ENCODE measurements around the gene TMEM255B. TPM values are rescaled to one million over a fixed set of nuclear protein-coding genes. Genes with fewer than 3 reads are reported as not detected.

The TMEM255B gene
- total RNA-seq, 2 experiments from 2014 or later, result 1.0 to 1.2 TPM

DNA sequence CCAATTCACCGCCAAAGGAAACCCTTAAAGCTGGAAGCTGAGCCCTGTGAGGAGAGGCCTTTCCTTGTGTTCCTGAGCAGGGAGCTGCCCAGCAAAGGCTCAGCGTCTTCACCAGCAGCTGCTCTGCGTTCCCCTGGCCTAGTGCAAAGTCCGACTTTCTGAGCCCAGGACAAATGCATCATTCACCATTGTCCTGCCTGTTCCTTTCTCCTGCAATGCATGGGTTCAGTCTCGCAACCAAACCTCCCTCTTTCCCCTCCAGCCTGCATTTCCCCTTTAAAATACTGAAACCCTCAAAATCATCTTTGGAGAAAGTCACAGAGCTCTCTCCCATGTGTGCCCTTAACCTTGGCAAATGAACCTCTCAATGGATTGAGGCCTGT is 12.9 kb upstream of the TMEM255B start:
- TF ChIP-seq, protein P1, sequence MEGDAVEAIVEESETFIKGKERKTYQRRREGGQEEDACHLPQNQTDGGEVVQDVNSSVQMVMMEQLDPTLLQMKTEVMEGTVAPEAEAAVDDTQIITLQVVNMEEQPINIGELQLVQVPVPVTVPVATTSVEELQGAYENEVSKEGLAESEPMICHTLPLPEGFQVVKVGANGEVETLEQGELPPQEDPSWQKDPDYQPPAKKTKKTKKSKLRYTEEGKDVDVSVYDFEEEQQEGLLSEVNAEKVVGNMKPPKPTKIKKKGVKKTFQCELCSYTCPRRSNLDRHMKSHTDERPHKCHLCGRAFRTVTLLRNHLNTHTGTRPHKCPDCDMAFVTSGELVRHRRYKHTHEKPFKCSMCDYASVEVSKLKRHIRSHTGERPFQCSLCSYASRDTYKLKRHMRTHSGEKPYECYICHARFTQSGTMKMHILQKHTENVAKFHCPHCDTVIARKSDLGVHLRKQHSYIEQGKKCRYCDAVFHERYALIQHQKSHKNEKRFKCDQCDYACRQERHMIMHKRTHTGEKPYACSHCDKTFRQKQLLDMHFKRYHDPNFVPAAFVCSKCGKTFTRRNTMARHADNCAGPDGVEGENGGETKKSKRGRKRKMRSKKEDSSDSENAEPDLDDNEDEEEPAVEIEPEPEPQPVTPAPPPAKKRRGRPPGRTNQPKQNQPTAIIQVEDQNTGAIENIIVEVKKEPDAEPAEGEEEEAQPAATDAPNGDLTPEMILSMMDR (IDR thresholded peaks at IDR 0.05), result no peak
- no peak overlapping the region for H3K4me3 ChIP-seq (ENCODE audit: low read length)
- Mint-ChIP-seq H3K36me3 (ENCODE audit: low read depth) (no peaks in the 10 kb centered on the region), H3K4me1 (ENCODE audit: low read depth) (peaks cover 17% of the 10 kb centered on the region), H3K27ac (no peak overlapping the region), H3K4me3 (no peak overlapping the region), H3K9me3 (no peaks in the 10 kb centered on the region), H3K27me3 (peaks cover 32% of the 10 kb centered on the region)
- H3K4me1 ChIP-seq (ENCODE audit: insufficient read depth, low read length), result peaks cover 19% of the 10 kb centered on the region
- intact Hi-C loops (cut with DNase I, micrococcal nuclease), result no loop called here
- DNase-seq, result no peak
- H3K27me3 ChIP-seq (ENCODE audit: control insufficient read depth in 1 of 2, insufficient read depth in 2 of 2, low read length in 2 of 2), result peaks cover 10 to 15% of the 10 kb centered on the region in 2 experiments
- ATAC-seq (ENCODE audit: poor library complexity), result no peak
- CTCF ChIA-PET, result no interaction called here
- H3K9me3 ChIP-seq (ENCODE audit: control insufficient read depth in 1 of 2, insufficient read depth in 1 of 2, low read length in 2 of 2), result peaks cover 0 to 6% of the 10 kb centered on the region in 2 experiments
- no peaks in the 10 kb centered on the region for H3K36me3 ChIP-seq (ENCODE audit: insufficient read depth, low read length)
- POLR2A ChIA-PET, result no interaction called here
- H3K27ac ChIP-seq (ENCODE audit: low read depth in 1 of 2, low read length in 2 of 2), result no peak overlapping the region

DNA sequence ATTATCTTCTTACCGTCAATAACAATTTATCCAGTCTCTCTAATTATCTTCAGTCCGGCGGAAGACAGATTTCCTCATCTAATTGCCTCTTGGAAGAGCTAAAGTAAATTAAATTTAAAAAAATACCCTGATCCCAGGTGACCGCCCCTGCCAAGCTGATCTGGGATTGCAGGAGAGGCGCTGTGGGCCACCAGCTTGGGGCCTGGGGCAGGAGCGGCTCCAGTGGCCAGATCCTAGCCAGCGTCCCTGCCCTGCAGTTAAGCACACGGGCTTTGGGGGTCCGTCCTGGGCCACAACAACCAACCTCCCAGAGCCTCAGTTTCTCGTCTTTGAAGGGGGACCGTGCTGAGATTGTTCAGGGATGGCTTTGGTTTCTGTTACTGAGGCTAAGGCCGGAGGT is 12.4 kb upstream of the TMEM255B start:
- H3K27me3 Mint-ChIP-seq, result peaks cover 27% of the 10 kb centered on the region
- ChIA-PET POLR2A (no interaction called here), CTCF (no interaction called here)
- H3K27ac ChIP-seq (ENCODE audit: low read depth in 1 of 2, low read length in 2 of 2), result no peak overlapping the region
- H3K4me3 Mint-ChIP-seq, result no peak overlapping the region
- no peaks in the 10 kb centered on the region for H3K36me3 ChIP-seq (ENCODE audit: insufficient read depth, low read length)
- no peak overlapping the region for H3K4me3 ChIP-seq (ENCODE audit: low read length)
- ATAC-seq (ENCODE audit: poor library complexity) (no peak), DNase-seq (no peak)
- TF ChIP-seq, protein P1 (IDR thresholded peaks at IDR 0.05), result no peak
- peaks cover 14% of the 10 kb centered on the region for H3K4me1 ChIP-seq (ENCODE audit: insufficient read depth, low read length)
- H3K36me3 Mint-ChIP-seq (ENCODE audit: low read depth), result no peaks in the 10 kb centered on the region
- no peaks in the 10 kb centered on the region for H3K9me3 Mint-ChIP-seq
- no peak overlapping the region for H3K27ac Mint-ChIP-seq
- H3K4me1 Mint-ChIP-seq (ENCODE audit: low read depth), result peaks cover 11% of the 10 kb centered on the region
- peaks cover 10 to 15% of the 10 kb centered on the region in 2 experiments for H3K27me3 ChIP-seq (ENCODE audit: control insufficient read depth in 1 of 2, insufficient read depth in 2 of 2, low read length in 2 of 2)
- H3K9me3 ChIP-seq (ENCODE audit: control insufficient read depth in 1 of 2, insufficient read depth in 1 of 2, low read length in 2 of 2), result peaks cover 0 to 6% of the 10 kb centered on the region in 2 experiments
- intact Hi-C loops (cut with DNase I, micrococcal nuclease), result no loop called here

DNA sequence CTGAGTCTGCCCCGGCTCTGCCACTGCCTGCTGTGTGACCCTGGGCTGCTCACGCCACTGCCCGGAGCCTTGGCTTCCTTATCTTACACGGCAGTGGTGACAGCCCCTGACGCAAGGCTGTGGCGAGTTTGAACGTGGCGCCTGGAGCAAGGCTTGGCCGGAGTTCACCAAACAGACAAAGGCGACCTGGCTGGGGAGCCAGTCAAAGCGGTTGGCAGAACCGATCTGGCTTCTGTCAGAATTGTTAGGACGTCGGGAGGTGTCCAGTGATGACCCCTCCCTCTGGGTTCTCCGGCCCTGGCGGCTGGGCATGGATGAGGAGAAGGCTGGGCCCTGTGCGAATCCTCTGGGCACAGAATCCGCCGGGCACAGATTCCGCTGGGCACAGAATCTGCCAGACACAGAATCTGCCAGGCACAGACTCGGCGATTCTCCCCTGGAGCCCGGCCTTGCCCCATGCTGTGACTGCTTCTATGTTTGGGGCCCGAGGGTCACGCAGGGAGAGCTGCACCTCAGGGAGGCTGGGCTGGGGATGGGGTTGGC is 11.7 kb upstream of the TMEM255B start:
- no peak for ATAC-seq (ENCODE audit: poor library complexity)
- TF ChIP-seq, protein P1 (IDR thresholded peaks at IDR 0.05), result no peak
- no peak overlapping the region for H3K4me3 Mint-ChIP-seq
- POLR2A ChIA-PET, result no interaction called here
- H3K36me3 Mint-ChIP-seq (ENCODE audit: low read depth), result no peaks in the 10 kb centered on the region
- H3K9me3 ChIP-seq (ENCODE audit: control insufficient read depth in 1 of 2, insufficient read depth in 1 of 2, low read length in 2 of 2), result peaks cover 0 to 5% of the 10 kb centered on the region in 2 experiments
- H3K27ac ChIP-seq (ENCODE audit: low read depth in 1 of 2, low read length in 2 of 2), result no peak overlapping the region
- no peak for DNase-seq
- no peaks in the 10 kb centered on the region for H3K36me3 ChIP-seq (ENCODE audit: insufficient read depth, low read length)
- H3K9me3 Mint-ChIP-seq, result no peaks in the 10 kb centered on the region
- CTCF ChIA-PET, result no interaction called here
- intact Hi-C loops (cut with DNase I, micrococcal nuclease), result no loop called here
- peaks cover 7% of the 10 kb centered on the region for H3K4me1 ChIP-seq (ENCODE audit: insufficient read depth, low read length)
- peaks cover 8 to 10% of the 10 kb centered on the region in 2 experiments for H3K27me3 ChIP-seq (ENCODE audit: control insufficient read depth in 1 of 2, insufficient read depth in 2 of 2, low read length in 2 of 2)
- peaks cover 20% of the 10 kb centered on the region for H3K27me3 Mint-ChIP-seq
- no peak overlapping the region for H3K27ac Mint-ChIP-seq
- no peak overlapping the region for H3K4me3 ChIP-seq (ENCODE audit: low read length)
- H3K4me1 Mint-ChIP-seq (ENCODE audit: low read depth), result peaks cover 5% of the 10 kb centered on the region

Measured in CD4-positive, alpha-beta T cell (primary cell).